GM12801 (cell line): ENCODE measurements around the gene BICC1.

Source experiments
- TF ChIP-seq, protein P1 (sequence below): IDR thresholded peaks from one replicate; pipeline ENCODE4 v1.5.1; 2011; ENCODE audit warnings: control low read depth; ENCODE audit not compliant: insufficient read length; ENCODE audit errors: extremely low read depth

BICC1 gene

DNA sequence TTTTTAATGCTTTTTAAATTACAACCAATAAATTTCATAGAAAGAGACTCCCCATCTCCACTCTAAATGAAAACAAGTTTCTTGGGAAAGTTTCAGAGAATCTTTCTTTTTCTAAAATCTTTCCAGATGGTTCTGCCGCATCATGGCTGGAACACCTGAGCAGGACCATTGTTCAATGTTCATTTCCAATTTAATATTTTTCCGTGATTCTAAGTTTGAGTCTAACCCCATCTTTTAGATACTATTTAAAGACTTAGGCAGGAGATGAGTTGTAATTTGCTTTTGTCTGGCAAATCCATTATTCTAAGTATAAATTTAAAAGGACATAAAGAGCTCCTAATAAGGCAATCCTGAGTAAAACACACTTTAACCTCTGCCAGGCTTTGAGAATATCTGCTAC is 325.2 kb downstream of the BICC1 start:
- TF ChIP-seq, protein P1, sequence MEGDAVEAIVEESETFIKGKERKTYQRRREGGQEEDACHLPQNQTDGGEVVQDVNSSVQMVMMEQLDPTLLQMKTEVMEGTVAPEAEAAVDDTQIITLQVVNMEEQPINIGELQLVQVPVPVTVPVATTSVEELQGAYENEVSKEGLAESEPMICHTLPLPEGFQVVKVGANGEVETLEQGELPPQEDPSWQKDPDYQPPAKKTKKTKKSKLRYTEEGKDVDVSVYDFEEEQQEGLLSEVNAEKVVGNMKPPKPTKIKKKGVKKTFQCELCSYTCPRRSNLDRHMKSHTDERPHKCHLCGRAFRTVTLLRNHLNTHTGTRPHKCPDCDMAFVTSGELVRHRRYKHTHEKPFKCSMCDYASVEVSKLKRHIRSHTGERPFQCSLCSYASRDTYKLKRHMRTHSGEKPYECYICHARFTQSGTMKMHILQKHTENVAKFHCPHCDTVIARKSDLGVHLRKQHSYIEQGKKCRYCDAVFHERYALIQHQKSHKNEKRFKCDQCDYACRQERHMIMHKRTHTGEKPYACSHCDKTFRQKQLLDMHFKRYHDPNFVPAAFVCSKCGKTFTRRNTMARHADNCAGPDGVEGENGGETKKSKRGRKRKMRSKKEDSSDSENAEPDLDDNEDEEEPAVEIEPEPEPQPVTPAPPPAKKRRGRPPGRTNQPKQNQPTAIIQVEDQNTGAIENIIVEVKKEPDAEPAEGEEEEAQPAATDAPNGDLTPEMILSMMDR = no peak

DNA sequence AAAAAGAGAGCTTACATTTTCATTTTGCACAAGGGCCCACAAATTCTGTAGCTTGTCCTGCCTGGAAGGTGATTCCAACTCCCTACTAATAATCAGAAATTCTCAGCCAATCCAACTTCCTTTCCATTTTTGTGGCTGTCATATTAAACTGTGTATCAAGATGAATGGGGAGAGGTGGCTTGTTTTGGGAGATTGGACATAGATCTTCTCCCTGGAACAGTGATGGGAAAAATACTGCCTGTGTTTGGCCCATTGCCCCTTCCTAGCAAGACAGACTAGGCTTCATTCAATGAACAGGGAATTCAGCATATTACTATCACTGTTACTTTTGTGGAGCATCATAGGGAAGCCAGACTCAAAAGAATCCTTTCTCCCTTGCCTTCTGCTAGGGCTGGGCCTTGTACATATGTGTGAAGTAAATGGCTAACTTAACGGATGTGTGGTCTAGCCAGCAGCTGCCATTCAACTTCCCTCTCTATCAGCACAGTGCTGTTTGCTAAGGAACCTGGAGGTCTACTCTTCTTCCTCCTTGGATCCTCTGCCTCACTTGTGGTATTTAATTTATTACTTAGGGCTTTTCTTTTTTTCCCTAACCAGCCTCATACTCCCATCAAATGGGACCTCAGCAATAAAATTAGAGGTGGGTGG is 326.0 kb downstream of the BICC1 start:
- TF ChIP-seq, protein P1 = no peak

DNA sequence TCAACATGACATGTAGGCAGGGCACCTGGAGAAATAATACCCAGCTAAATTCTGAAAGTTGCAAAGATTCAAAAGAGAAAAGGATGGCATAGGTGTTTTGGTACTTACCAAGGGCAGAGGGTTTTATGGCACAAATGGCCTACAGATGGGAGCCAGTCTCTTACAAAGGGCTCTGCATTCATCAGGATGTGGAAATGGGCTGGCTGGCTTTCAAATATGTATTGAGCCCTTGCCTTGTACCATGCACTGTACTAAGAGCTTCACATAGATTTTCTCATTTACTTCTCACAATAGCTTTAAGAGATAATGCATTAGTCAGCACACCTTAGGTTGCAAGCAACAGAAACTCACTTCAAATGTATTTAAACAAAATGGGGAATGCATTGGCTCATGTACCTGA is 327.1 kb downstream of the BICC1 start:
- TF ChIP-seq, protein P1 = no peak

DNA sequence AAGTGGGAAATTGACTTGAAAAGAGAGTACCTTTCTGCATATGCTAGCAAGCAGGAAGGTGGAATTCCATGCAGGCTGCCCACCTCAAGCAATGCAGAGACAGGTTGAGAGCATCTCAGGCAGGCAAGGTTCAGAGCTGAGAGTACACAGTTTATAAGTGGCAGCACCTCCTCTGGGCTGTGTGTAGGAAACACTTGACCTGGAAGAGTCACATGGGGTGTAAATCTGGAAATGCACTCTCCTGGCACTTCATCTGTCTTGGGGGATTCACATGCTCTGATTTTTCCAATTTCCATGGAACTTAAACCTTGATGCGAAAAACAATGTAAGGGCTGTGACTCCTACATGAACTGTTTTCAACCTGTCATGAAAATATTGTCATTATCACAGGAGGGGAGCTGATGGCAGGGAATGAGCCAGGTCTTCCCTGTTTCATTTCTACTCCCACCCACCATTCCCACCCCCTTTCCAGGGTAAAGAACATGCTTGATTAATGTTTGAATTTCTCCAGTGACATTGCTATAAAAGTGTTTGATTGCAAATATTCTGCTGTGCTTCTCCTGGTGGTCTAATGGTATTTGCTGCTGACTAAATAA is 328.3 kb downstream of the BICC1 start:
- TF ChIP-seq, protein P1 = no peak

DNA sequence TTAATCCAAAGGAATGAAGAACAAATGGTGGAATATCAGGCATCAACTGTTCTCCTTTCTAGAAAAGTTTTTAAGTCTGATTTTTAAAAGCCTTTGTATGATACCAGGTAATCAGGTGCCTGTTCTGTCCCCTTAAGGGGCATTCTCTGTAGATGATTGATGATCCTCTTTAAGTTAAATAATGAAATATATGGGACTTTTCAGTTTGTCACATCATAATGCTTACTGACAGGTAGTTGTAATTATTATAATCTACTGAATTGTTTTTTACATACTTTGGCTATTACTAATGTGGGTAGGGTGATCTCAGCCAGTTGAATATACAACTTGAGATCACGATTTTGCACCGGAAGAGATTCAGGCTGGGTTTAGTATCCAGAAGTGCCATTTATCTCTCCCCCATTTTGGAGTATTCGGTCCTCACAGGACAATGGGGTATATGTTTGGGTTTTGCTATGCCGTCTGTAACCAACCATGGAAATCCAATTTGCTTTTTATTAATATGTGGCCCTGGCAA is 330.2 kb downstream of the BICC1 start:
- TF ChIP-seq, protein P1 = no peak

DNA sequence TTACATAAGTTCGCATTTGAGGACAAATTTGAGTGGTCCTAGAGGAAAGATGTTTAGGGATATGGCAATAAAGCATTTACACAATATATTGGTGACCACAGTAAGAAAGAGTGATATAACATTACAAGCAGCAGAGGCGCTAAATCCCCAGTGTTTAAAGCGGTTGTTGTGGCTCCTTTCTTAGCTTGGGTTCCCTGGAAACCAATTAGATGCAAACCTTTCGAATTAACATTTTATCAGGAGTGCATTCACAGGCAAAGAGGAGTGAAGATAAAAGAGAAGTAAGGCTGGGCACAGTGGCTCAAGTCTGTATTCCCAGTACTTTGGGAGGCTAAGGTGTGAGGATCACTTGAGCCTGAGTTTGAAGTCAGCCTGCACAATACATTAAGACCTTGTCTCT is 331.1 kb downstream of the BICC1 start:
- TF ChIP-seq, protein P1 = no peak

DNA sequence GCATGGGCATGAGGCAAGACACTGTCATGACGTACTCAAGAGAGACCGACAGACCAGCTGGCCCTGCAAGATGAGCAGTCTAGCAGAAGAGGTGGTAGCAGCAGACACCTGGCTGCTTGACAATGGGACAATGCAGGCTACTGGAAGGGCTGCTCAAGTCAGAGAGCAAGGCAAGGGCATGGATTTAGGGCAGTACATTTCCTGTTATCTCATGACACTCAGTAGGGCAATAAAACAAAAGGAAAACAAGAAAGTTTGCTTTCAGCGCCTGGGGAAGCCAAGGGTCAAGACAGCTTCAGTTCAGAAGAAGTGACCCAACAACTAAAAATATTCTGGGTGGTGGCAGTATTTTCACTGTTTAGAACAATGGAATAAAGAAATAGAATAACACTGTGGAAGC is 332.0 kb downstream of the BICC1 start:
- TF ChIP-seq, protein P1 = no peak
